B cell (primary cell): ENCODE measurements around the gene CBL. TPM values are rescaled to one million over a fixed set of nuclear protein-coding genes. Genes with fewer than 3 reads are reported as not detected.
A peak's percentile ranks its signal among the peaks of the same experiment; 100 is the strongest.

Experiments
- ATAC-seq: fragments of 200-7000 bp; cut with Tn5 transposase; one replicate; pipeline ENCODE4 v1.10.0; 2021; ENCODE audit warnings: low read depth, mild to moderate bottlenecking, moderate number of reproducible peaks, moderate library complexity
- CTCF ChIA-PET: fragments of 350-600 bp; sonication (Branson Sonifier 250); formaldehyde crosslinking; loops from one replicate; lab custom pipeline; 2021; ENCODE audit warnings: antibody characterized with exemption, inconsistent platforms; lab: Charles Lee
- POLR2A ChIA-PET: fragments of 350-600 bp; sonication (Branson Sonifier 250); formaldehyde crosslinking; loops from one replicate; lab custom pipeline; 2021; ENCODE audit warnings: antibody characterized with exemption; lab: Charles Lee
- DNase-seq: peaks from one replicate; pipeline ENCODE4 v3.0.0; 2013
- H2AFZ ChIP-seq: 2 replicates; pipeline ENCODE4 v1.6.1; 2012; ENCODE audit warnings: mild to moderate bottlenecking, low read depth, low read length; ENCODE audit not compliant: insufficient read depth, poor library complexity, severe bottlenecking
- H3K27ac ChIP-seq, 2 donors: 1 replicate in 1 of 2; 2 replicates in 1 of 2; pipeline ENCODE4 v1.5.1; 2012 to 2013; ENCODE audit warnings: low read length in 2 of 2, mild to moderate bottlenecking in 2 of 2, moderate library complexity in 1 of 2
- H3K27me3 ChIP-seq, 4 experiments: fragments of 200-600 bp in 1 of 4; sonication (generic) in 1 of 4; replicated peaks in 1 of 4; 1 replicate in 2 of 4; 2 replicates in 2 of 4; pipeline versions ENCODE4 v1.6.1 to v1.7.0; 2013 to 2016; ENCODE audit warnings: low read length in 3 of 4, mild to moderate bottlenecking in 2 of 4, mixed read lengths in 1 of 4, moderate library complexity in 1 of 4; ENCODE audit not compliant: insufficient read depth in 4 of 4, control insufficient read depth in 3 of 4; ENCODE audit errors: control extremely low read depth in 1 of 4
- H3K36me3 ChIP-seq, 2 experiments: replicated peaks in 1 of 2; 1 replicate in 1 of 2; 2 replicates in 1 of 2; pipeline versions ENCODE4 v1.6.1 to v1.7.1; 2013; ENCODE audit warnings: low read length in 1 of 2; ENCODE audit not compliant: insufficient read depth in 2 of 2, control insufficient read depth in 1 of 2; ENCODE audit errors: control extremely low read depth in 1 of 2, extremely low read depth in 1 of 2
- H3K4me1 ChIP-seq, 2 donors: fragments of 200-600 bp in 1 of 2; sonication (generic) in 1 of 2; 1 replicate in 1 of 2; 2 replicates in 1 of 2; pipeline versions ENCODE4 v1.5.1 to v1.6.1; 2013 to 2017; ENCODE audit warnings: low read length in 2 of 2; ENCODE audit not compliant: control insufficient read depth in 2 of 2, insufficient read depth in 2 of 2
- H3K4me2 ChIP-seq: replicated peaks from 2 replicates; pipeline ENCODE3; 2012; ENCODE audit warnings: mild to moderate bottlenecking, low read depth, low read length; ENCODE audit not compliant: poor library complexity, severe bottlenecking
- H3K4me3 ChIP-seq, 5 experiments: fragments of 200-600 bp in 1 of 5; sonication (generic) in 1 of 5; 1 replicate in 3 of 5; 2 replicates in 2 of 5; pipeline versions ENCODE4 v1.5.1 to v1.7.0; 2011 to 2016; ENCODE audit warnings: low read length in 4 of 5, mild to moderate bottlenecking in 4 of 5, low read depth in 2 of 5, control low read depth in 1 of 5, moderate library complexity in 1 of 5; ENCODE audit not compliant: insufficient read depth in 1 of 5; ENCODE audit errors: control extremely low read depth in 1 of 5, extremely low read depth in 1 of 5
- H3K79me2 ChIP-seq: fragments of 200-600 bp; sonication (generic); one replicate; pipeline ENCODE4 v1.6.0; 2016; ENCODE audit warnings: low read length; ENCODE audit not compliant: control insufficient read depth, insufficient read depth
- H3K9ac ChIP-seq: fragments of 200-600 bp; sonication (generic); 2 replicates; pipeline ENCODE4 v1.6.1; 2017; ENCODE audit warnings: mild to moderate bottlenecking, low read length, moderate library complexity
- H3K9me3 ChIP-seq, 3 donors: one replicate each; pipeline versions ENCODE4 v1.6.1 to v1.7.1; 2013; ENCODE audit warnings: low read length in 2 of 3; ENCODE audit not compliant: control insufficient read depth in 2 of 3, insufficient read depth in 1 of 3; ENCODE audit errors: control extremely low read depth in 1 of 3
- H4K20me1 ChIP-seq: 2 replicates; pipeline ENCODE4 v1.6.0; 2012; ENCODE audit warnings: mild to moderate bottlenecking, low read length; ENCODE audit not compliant: insufficient read depth, control insufficient read depth, poor library complexity, severe bottlenecking
- H3K27ac Mint-ChIP-seq: one replicate; pipeline ENCODE4 v1.8.0; 2021; ENCODE audit warnings: mixed read lengths
- H3K27me3 Mint-ChIP-seq: one replicate; pipeline ENCODE4 v1.8.0; 2021; ENCODE audit warnings: mixed read lengths
- H3K4me1 Mint-ChIP-seq: one replicate; pipeline ENCODE4 v1.8.0; 2021; ENCODE audit warnings: mixed read lengths
- H3K4me3 Mint-ChIP-seq: one replicate; pipeline ENCODE4 v1.8.0; 2021; ENCODE audit warnings: mixed read lengths
- H3K9me3 Mint-ChIP-seq: one replicate; pipeline ENCODE4 v1.8.0; 2022; ENCODE audit warnings: mixed read lengths; ENCODE audit not compliant: insufficient read depth
- EZH2 ChIP-seq: IDR thresholded peaks from 2 replicates; pipeline ENCODE4 v1.6.1; 2012; ENCODE audit warnings: borderline replicate concordance, low read depth, mild to moderate bottlenecking, moderate library complexity, low read length; ENCODE audit not compliant: insufficient read depth, poor library complexity, severe bottlenecking
- WGBS: methylation state at CpG from one replicate; pipeline ENCODE4 v1.1.5; 2013; ENCODE audit warnings: missing lambda C conversion rate; ENCODE audit not compliant: insufficient coverage; 5-methylcytosine and 5-hydroxymethylcytosine counted together
- intact Hi-C: fragments of 100-400 bp; cut with micrococcal nuclease; formaldehyde crosslinking; loops from one replicate; pipeline ENCODE4 v1.10.0; 2022
- polyA plus RNA-seq: library from polyadenylated mRNA; depleted of rRNA; stranded (reverse); fragments of >200 nt; gene quantifications from 2 replicates; pipeline ENCODE4 v1.2.3, GENCODE V29; 2012
- total RNA-seq, 2 donors: library from RNA; stranded (reverse); fragments of 120-200 nt in 1 of 2; gene quantifications; 1 replicate in 1 of 2; 2 replicates in 1 of 2; pipeline versions ENCODE4 v1.2.3 to v1.2.4, GENCODE V29; 2013 to 2022
- TF ChIP-seq, protein P1 (sequence below): fragments of 200-600 bp; IDR thresholded peaks from one replicate; pipeline ENCODE4 v1.8.0; 2022; ENCODE audit warnings: antibody characterized with exemption, mild to moderate bottlenecking

Gene CBL
- total and polyA plus RNA-seq, 2 donors (not counting 1 experiment from before 2014, with no cell fraction given) = 11.7 to 35.2 TPM

DNA sequence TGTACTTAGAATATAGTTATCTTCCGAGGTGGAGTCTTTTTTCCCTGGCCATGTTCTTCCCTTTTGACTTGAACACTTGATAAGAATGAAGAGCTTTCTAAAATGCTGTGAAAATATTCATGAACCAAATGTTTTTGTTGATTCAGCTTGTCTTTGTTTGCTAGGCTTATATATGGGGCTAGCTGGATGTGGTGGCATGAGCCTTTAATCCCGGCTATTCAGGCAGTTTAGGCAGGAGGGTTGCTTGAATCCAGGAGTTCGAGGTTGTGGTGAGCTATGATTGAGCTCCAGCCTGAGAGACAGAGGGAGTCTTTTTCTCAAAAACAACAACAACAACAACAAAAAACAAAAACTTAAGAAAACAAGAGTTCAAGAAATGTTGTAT is 23.1 kb downstream of the CBL start:
- no peak overlapping the region for H3K4me3 ChIP-seq

DNA sequence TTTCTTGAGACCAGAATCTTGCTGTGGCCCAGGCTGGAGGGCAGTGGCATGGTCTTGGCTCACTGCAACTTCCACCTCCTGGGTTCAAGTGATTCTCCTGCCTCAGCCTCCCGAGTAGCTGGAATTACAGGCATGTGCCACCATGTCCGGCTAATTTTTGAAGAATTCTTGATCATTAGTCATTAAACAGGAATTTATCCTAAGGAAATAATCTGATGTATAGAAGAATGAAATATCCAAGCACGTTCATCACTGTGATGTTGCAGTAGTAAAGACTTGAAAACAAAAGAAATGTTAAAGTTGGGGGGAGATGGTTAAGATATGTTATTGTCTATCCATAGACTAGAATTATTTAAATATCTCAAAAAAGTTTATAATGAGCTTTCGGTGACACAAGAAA is 23.6 kb downstream of the CBL start:
- peaks cover 12 to 25% of the 10 kb centered on the region in 2 experiments for H3K36me3 ChIP-seq
- H3K27ac ChIP-seq = no peak overlapping the region
- ChIA-PET POLR2A (no interaction called here), CTCF (interaction anchor here (0.7 to 1.0 kb wide), 3 partner anchors 88 to 1003 kb away, joined by 3 to 4 read pairs (median 4); no protein-coding TSS in a partner anchor)
- Mint-ChIP-seq H3K4me1 (peaks cover 23% of the 10 kb centered on the region), H3K9me3 (no peaks in the 10 kb centered on the region), H3K27me3 (no peaks in the 10 kb centered on the region), H3K27ac (no peak overlapping the region), H3K4me3 (no peak overlapping the region)
- H3K27me3 ChIP-seq = no peaks in the 10 kb centered on the region
- H3K4me3 ChIP-seq = no peak overlapping the region
- peaks cover 72% of the 10 kb centered on the region for H3K79me2 ChIP-seq
- DNase-seq (no peak), ATAC-seq (no peak)
- H3K9me3 ChIP-seq = no peaks in the 10 kb centered on the region
- peaks cover 53% of the 10 kb centered on the region for H4K20me1 ChIP-seq
- intact Hi-C loops = no loop called here
- TF ChIP-seq, protein P1, sequence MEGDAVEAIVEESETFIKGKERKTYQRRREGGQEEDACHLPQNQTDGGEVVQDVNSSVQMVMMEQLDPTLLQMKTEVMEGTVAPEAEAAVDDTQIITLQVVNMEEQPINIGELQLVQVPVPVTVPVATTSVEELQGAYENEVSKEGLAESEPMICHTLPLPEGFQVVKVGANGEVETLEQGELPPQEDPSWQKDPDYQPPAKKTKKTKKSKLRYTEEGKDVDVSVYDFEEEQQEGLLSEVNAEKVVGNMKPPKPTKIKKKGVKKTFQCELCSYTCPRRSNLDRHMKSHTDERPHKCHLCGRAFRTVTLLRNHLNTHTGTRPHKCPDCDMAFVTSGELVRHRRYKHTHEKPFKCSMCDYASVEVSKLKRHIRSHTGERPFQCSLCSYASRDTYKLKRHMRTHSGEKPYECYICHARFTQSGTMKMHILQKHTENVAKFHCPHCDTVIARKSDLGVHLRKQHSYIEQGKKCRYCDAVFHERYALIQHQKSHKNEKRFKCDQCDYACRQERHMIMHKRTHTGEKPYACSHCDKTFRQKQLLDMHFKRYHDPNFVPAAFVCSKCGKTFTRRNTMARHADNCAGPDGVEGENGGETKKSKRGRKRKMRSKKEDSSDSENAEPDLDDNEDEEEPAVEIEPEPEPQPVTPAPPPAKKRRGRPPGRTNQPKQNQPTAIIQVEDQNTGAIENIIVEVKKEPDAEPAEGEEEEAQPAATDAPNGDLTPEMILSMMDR = no peak
- TF ChIP-seq EZH2 = no peak
- H3K4me2 ChIP-seq = no peak overlapping the region
- H3K9ac ChIP-seq = no peak overlapping the region
- no peaks in the 10 kb centered on the region for H3K4me1 ChIP-seq
- H2AFZ ChIP-seq = no peak overlapping the region
- WGBS = no CpG with 5 or more reads among the region's 4 CpGs

More for the DNA sequence above, 23.1 kb downstream of the CBL start:
- Histone ChIP-seq H4K20me1 (peaks cover 56% of the 10 kb centered on the region), H3K36me3 (peaks cover 10 to 22% of the 10 kb centered on the region in 2 experiments), H3K79me2 (peaks cover 77% of the 10 kb centered on the region), H3K4me2 (no peak overlapping the region), H3K9me3 (no peaks in the 10 kb centered on the region), H3K4me1 (no peaks in the 10 kb centered on the region), H3K9ac (no peak overlapping the region), H2AFZ (no peak overlapping the region), H3K27me3 (no peaks in the 10 kb centered on the region), H3K27ac (peak overlapping the region in 1 of 2 donors; percentile 40)
- Mint-ChIP-seq H3K4me3 (no peak overlapping the region), H3K27me3 (no peaks in the 10 kb centered on the region), H3K9me3 (no peaks in the 10 kb centered on the region), H3K4me1 (peaks cover 23% of the 10 kb centered on the region), H3K27ac (no peak overlapping the region)
- no peak for DNase-seq
- ChIA-PET POLR2A (no interaction called here), CTCF (interaction anchor here (0.7 to 1.0 kb wide), 3 partner anchors 87 to 1004 kb away, joined by 3 to 4 read pairs (median 4); no protein-coding TSS in a partner anchor)
- TF ChIP-seq, protein P1 = no peak
- TF ChIP-seq EZH2 = no peak
- WGBS = no CpG with 5 or more reads among the region's 3 CpGs
- intact Hi-C loops = no loop called here
- no peak for ATAC-seq
